Measurements from ENCODE around the gene TMUB2. TPM values are rescaled to one million over a fixed set of nuclear protein-coding genes. Genes with fewer than 3 reads are reported as not detected.

The TMUB2 gene
- total and polyA plus RNA-seq, 4 donors: 32.1 to 40.2 (median 37.2) TPM

DNA sequence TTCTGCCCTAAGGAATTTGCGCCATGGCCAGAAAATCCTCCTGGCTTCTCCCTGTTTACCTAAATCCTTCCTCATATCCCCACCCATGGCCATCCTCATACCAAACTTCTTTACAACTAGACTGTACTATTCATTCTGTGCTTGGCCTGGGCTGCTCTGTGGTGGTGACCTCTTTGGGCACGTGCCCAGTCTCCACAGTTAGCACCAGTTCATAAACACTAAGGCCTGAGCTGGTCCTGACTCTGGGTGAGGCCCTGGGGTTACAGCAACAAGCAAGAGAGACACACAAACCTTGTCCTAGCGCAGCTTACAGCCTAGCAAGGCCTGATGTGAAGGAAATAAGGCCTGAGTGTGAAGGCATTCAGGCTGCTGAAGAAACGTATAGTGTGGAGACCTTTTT lies 16.0 kb downstream of the TMUB2 start:
- DNase-seq (no peak), ATAC-seq (ENCODE audit: insufficient read depth, low FRiP score) (no peak)
- H3K4me1 ChIP-seq (ENCODE audit: control insufficient read depth in 5 of 5, insufficient read depth in 5 of 5, low read length in 5 of 5): peaks cover 0 to 19% (median 10%) of the 10 kb centered on the region in 5 donors
- peaks cover 0 to 13% (median 7%) of the 10 kb centered on the region in 4 donors for H3K36me3 ChIP-seq (ENCODE audit: control insufficient read depth in 4 of 4, insufficient read depth in 4 of 4, low read length in 4 of 4)
- H3K27ac ChIP-seq (ENCODE audit: low read depth in 1 of 2, low read length in 1 of 2): no peak overlapping the region
- peaks cover 0 to 2% (median 0%) of the 10 kb centered on the region in 4 donors for H3K9me3 ChIP-seq (ENCODE audit: control insufficient read depth in 4 of 4, insufficient read depth in 3 of 4, low read length in 3 of 4)
- H3K27me3 ChIP-seq (ENCODE audit: control insufficient read depth in 3 of 3, insufficient read depth in 3 of 3, low read length in 2 of 3): no peaks in the 10 kb centered on the region
- TF ChIP-seq, protein P1, sequence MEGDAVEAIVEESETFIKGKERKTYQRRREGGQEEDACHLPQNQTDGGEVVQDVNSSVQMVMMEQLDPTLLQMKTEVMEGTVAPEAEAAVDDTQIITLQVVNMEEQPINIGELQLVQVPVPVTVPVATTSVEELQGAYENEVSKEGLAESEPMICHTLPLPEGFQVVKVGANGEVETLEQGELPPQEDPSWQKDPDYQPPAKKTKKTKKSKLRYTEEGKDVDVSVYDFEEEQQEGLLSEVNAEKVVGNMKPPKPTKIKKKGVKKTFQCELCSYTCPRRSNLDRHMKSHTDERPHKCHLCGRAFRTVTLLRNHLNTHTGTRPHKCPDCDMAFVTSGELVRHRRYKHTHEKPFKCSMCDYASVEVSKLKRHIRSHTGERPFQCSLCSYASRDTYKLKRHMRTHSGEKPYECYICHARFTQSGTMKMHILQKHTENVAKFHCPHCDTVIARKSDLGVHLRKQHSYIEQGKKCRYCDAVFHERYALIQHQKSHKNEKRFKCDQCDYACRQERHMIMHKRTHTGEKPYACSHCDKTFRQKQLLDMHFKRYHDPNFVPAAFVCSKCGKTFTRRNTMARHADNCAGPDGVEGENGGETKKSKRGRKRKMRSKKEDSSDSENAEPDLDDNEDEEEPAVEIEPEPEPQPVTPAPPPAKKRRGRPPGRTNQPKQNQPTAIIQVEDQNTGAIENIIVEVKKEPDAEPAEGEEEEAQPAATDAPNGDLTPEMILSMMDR (IDR thresholded peaks at IDR 0.05; ENCODE audit: control extremely low read depth, extremely low read depth): no peak
- no peak overlapping the region for H3K9ac ChIP-seq (ENCODE audit: insufficient read depth in 1 of 2, low read length in 2 of 2)
- no peak overlapping the region for H3K4me3 ChIP-seq
- WGBS, 2 donors: 84 to 86% methylated on average over 4 of the region's 4 CpGs

DNA sequence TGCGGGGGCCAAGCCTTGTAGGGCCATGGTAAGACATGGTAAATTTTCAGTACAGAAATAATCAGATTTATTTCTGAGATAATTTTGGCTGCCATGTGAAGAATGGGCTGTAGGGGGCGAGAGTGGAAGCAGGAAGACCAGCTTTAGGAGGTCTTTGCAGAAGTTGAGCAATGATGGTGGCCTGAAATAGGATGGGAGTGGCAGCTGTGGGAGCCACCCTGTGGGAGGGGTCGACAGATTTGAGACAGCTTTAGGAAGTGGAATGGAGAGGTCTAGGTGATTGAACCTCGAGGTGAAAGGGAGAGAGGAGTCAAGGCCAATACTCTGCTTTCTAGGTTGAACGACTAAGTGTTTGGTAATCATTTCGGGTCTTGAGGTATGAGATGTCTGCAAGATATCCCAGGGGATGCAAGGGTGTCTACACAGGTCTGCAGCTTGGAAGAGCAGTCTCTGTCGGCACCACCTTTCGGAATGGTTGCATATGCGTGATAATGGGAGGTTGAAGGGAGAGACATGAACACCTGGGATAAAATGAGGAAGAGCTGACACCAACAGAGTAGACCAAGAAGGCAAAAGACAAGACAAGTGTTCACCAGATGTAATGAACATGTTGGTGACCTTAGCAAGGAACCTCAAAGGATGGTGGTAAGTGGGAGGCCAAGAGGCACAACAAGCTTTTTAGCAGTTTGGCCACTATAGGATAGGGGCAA lies 17.1 kb downstream of the TMUB2 start:
- H3K4me1 ChIP-seq (ENCODE audit: control insufficient read depth in 5 of 5, insufficient read depth in 5 of 5, low read length in 5 of 5): peaks cover 0 to 10% (median 7%) of the 10 kb centered on the region in 5 donors
- H3K27me3 ChIP-seq (ENCODE audit: control insufficient read depth in 3 of 3, insufficient read depth in 3 of 3, low read length in 2 of 3): no peaks in the 10 kb centered on the region
- H3K9ac ChIP-seq (ENCODE audit: insufficient read depth in 1 of 2, low read length in 2 of 2): no peak overlapping the region
- no peak overlapping the region for H3K4me3 ChIP-seq
- ATAC-seq (ENCODE audit: insufficient read depth, low FRiP score): no peak
- peaks cover 0 to 2% (median 0%) of the 10 kb centered on the region in 4 donors for H3K9me3 ChIP-seq (ENCODE audit: control insufficient read depth in 4 of 4, insufficient read depth in 3 of 4, low read length in 3 of 4)
- peak overlapping the region in 1 of 2 donors; percentile 8 for H3K27ac ChIP-seq (ENCODE audit: low read depth in 1 of 2, low read length in 1 of 2)
- TF ChIP-seq, protein P1 (IDR thresholded peaks at IDR 0.05; ENCODE audit: control extremely low read depth, extremely low read depth): peak; percentile 32
- 43 to 49% methylated on average over 9 of the region's 9 CpGs for WGBS, 2 donors
- H3K36me3 ChIP-seq (ENCODE audit: control insufficient read depth in 4 of 4, insufficient read depth in 4 of 4, low read length in 4 of 4): peaks cover 6 to 23% (median 16%) of the 10 kb centered on the region in 4 donors
- peak; percentile 52 to 74 (median 70) for DNase-seq

DNA sequence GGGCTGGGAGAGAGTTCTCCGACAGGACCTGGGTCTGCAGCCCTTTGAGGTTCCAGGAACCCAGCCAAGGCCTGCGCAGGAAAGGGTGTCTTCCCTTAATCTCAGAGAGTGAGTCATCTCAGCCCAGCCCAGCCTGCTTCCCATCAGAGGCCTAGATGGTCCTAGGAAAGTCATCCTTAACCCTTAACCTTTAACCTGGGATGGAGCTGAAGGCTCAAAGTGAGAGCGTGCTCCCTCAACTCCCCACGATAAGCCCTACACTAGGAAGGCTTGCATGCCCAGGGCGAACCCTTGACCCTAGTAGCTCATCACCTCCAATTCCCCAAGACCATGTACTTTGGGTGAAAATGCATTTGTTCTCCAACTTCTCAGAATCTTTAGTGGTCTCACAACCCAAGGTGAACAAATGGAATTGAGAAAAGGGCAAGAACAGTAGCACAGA lies 17.7 kb downstream of the TMUB2 start:
- no peak for DNase-seq
- Histone ChIP-seq H3K36me3 (ENCODE audit: control insufficient read depth in 4 of 4, insufficient read depth in 4 of 4, low read length in 4 of 4) (peaks cover 12 to 28% (median 21%) of the 10 kb centered on the region in 4 donors), H3K9ac (ENCODE audit: insufficient read depth in 1 of 2, low read length in 2 of 2) (no peak overlapping the region), H3K9me3 (ENCODE audit: control insufficient read depth in 4 of 4, insufficient read depth in 3 of 4, low read length in 3 of 4) (peaks cover 0 to 2% (median 0%) of the 10 kb centered on the region in 4 donors), H3K27me3 (ENCODE audit: control insufficient read depth in 3 of 3, insufficient read depth in 3 of 3, low read length in 2 of 3) (no peaks in the 10 kb centered on the region), H3K27ac (ENCODE audit: low read depth in 1 of 2, low read length in 1 of 2) (peak overlapping the region in 1 of 2 donors; percentile 21), H3K4me1 (ENCODE audit: control insufficient read depth in 5 of 5, insufficient read depth in 5 of 5, low read length in 5 of 5) (peaks cover 0 to 10% (median 7%) of the 10 kb centered on the region in 5 donors), H3K4me3 (no peak overlapping the region)
- no peak for ATAC-seq (ENCODE audit: insufficient read depth, low FRiP score)
- 59% methylated on average over 5 of the region's 5 CpGs for whole genome bisulfite sequencing, 2 donors
- TF ChIP-seq, protein P1 (IDR thresholded peaks at IDR 0.05; ENCODE audit: control extremely low read depth, extremely low read depth): no peak

All from lung (tissue), 12 donors.